Stimulated activated naive CD4-positive, alpha-beta T cell treated with Interleukin-2 at 50 U/mL for 16 hours (primary cell): ENCODE results near the gene DIAPH2.
"Not testable (repeated sequence)": the region's sequence is repeated elsewhere in the genome, so short reads cannot be mapped to it uniquely, and the experiment has no call there.

Source experiments
- DNase-seq: peaks from one replicate; lab custom pipeline; 2025; lab: John Stamatoyannopoulos, UW

DIAPH2 gene

DNA sequence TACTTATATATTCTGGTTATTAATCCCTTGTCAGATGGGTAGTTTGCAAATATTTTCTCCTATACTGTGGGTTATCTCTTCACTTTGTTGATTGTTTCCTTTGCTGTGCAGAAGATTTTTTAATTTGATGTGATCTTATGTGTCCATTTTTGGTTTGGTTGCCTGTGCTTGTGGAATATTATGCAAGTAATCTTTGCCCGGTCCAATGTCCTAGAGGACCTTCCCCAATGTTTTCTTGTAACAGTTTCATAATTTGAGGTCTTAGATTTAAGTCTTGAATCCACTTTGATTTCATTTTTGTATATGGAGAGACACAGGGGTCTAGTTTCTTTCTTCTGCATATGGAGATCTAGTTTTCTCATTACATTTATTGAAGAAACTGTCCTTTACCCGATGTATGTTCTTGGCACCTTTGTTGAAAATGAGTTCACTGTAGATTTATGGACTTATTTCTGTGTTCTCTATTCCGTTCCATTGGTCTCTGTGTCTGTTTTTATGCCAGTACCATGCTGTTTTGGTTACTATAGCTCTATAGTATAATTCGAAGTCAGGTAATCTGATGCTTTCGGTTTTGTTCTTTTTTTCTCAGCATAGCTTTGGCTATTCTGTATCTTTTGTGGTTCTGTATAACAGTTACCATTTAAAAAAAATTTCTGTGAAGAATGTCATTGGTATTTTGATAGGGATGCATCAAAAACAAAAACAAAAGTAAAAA, 34.7 kb downstream of the DIAPH2 start:
- DNase-seq: no peak

DNA sequence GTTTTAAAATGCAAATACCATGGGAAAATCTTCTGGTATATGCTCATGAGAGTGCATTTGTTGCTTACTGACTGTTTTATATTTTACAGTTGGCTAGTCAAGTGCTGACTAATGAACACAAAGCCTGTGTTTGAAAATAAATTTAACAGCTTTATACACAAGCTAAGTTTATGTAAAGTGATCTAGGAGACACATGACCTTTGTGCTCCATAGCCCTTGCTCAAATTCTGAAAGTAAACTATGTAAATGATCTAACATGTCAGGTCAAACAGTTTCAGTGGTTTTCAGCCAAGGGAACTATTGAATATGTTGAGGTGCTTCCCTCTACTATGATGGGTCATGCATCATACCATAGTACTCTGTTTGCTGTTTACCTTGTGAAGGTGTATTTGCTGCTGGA, 36.7 kb downstream of the DIAPH2 start:
- no peak for DNase-seq

DNA sequence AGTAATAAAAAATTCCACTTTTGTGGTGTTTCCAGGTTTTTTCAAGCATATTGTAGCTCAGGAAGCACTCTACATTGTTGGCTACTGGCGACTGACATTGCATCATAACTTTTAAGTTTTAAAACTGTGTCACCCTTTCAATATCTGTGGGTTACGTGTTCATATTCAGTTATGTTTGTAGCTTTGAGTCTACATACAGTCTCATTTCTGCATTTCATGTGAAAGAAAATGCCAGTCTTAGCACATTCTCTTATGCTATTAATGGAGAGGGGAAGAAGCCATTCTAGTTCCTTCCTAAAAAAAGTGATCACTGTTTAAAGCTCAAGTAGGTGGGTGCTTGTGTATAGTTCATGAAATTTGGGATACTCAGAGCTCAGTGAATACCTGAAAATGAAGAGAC, 38.1 kb downstream of the DIAPH2 start:
- DNase-seq: no peak

DNA sequence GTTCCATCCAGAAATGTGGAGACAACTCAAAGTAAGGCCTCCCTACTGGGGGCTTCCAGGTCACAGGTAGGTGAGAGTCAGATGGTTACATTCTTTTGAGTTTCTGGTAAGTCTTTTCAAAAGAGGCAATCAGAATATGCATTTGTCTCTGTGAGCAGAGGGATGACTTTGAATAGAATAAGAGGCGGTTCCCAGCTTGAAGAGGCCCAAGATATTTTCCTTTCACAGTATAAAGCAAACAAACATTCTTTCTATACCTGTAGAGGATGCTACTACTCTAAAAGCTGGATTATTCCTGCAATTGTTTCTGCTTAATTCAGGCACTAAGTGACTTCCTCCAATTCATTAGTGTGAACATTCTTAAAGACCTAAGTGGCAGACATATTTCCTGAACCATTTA, 44.4 kb downstream of the DIAPH2 start:
- DNase-seq: no peak

DNA sequence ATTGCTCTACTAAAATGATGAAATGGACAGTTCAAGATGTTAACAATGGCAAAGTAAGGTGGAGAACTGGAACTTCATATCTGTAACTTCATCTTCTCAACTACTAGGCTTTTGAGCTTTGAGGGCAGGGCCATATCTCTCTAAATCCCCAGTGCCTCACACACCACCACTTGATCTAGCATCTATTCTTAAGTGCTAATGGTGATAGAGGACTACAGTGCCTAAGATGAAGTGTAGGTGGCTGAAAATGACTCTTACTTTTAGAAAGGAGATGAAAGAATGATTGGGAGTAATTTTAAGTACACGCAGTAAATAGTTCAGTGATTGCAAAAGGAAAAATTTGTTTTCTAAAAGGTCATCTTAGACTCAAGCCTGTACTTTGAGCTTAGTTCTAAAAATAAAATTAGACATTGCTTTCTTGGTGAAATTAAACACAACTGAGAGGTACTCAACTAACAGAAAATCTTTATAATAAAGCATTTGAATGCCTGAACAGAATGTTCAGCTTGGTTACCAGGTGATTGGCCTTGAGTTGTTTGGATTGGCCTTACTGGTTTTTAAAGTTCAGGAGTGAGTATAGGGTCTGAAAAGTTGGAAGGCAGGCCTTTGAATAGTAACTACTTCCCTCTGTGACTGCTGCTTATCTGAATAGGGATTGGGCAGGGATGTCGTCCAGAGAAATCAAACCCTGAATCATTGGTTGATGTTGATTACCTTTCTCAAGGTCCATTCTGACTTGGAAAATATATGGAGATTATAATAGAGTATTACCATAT, 45.4 kb downstream of the DIAPH2 start:
- no peak for DNase-seq

DNA sequence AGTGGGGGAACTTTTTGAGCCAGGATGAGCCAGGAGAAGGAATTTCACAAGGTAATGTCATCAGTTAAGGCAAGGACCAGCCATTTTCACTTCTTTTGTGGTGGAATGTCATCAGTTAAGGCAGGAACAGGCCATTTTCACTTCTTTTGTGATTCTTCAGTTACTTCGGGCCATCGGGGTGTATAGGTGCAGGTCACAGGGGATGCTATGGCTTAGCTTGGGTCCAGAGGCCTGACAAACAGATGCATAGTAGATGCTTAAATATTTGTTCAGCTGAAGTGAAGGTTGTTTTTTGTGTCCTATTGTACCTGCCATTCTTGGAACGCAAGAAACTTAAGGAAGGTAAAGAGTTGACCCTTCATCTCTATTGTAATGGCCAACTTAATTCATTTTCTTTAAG, 46.4 kb downstream of the DIAPH2 start:
- DNase-seq: not testable (repeated sequence)

DNA sequence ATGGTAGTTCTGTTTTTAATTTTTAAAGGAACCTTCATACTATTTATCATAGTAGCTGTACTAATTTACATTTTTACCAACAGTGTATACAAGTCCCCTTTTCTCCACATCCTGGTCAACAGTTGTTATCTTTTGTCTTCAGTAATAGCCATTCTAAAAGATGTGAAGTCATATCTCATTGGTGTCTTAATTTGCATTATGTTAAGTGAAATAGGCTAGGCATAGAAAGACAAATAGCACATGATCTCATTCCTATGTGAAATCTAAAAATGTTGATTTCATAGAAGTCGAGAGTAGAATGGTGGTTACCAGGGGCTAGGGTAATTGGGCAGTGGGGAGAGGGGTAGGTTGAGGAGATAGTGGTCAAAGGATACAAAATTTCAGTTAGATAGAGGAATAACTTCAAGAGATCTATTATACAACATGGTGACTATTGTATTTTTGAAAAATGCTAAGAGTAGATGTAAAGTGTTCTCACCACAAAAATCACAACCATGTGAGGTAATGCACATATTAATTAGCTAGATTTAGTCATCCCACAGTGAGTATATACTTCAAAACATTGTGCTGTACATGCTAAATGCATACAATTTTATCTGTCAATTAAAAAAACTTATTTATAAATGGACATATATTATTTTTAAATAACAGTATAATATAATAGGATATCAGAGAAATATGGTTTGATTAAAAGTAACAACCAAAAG, 58.9 kb downstream of the DIAPH2 start:
- no peak for DNase-seq

DNA sequence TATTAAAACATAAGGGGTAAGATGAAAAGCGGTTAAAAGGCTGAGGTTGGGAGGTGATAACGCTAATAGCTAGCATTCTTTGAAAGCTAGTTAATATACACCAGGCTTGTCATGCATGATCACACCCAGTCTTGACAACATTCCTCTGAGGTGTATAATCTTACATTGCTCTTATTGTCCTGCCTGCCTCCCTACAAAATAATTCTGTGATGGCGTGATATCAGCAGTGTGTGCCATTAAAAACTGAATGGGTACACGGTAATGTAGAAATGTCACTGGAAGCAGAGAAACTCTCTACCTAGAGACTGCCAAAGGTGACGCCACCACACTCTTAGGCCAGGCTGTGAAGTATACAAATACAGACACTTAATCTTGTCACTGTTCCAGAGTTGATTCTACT, 68.1 kb downstream of the DIAPH2 start:
- DNase-seq: no peak

DNA sequence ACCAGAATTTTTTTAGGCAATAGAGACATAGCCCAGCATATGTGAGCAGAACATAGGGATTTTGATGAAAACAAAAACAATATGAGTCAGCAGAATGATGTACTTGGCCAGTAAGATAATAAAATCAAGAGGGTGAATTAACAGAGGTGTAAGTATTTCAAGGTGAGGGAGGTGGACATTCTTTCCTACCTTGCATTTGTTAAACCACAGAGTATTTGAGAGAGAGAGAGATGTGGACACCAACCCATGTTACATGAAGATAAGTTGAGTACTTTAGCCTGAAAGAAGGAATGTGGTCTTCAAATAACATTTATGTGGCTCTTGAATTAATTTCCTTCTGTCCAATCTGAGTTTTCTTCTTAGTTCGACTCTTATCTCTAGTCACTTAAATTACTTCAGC, 68.6 kb downstream of the DIAPH2 start:
- DNase-seq: no peak

DNA sequence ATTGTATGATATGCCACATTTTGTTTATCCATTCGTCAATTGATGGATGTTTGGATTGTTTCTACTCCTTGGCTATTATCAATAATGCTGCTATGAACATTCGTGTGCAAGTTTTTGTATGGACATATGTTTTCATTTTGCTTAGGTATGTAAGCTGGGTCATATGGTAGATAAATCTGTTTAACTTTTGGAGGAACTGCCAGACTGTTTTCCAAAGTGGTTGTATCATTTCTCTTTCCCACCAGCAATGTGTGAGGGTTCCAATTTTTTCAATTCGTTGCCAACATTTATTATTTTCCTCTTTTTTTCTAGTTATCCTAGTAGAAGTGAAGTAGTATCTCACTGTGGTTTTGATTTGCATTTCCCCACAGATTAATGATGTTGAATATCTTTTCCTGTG, 71.8 kb downstream of the DIAPH2 start:
- DNase-seq: no peak

DNA sequence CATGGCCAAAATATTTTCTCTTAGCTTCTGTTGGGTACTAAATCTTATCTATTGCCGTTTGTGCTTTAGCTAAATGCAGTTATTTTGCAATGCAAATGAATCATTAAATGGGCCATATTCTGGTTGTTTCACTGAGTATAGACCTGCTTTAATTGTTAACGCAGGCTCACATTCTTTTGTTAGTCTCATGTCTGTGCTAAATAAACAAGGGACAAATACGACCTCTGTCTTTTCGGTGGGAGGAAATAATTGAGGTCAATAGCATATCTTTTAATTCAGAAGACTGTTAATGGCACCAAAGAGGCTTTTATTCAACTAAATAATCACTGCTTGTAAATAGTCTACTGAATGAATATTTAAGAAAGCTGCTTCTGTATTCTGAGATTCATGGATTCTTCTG, 76.9 kb downstream of the DIAPH2 start:
- no peak for DNase-seq

DNA sequence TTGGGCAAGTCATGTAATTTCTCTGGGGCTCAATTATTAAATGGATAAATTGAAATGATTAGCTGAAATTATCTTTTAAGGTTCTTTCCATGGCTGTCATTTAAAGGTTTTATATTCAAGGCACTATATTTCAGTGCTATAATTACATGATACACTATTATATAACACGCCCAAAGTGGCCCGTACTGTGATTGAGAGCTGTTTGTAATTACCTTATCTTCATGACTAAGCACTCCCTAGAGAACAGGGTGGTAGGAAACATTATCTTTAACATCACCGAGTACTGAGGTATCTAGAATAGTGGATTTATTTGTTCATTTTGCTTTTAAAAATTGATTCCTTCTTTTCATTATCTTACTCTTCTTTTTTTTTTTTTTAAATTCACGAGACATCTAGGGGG, 79.0 kb downstream of the DIAPH2 start:
- DNase-seq: no peak

DNA sequence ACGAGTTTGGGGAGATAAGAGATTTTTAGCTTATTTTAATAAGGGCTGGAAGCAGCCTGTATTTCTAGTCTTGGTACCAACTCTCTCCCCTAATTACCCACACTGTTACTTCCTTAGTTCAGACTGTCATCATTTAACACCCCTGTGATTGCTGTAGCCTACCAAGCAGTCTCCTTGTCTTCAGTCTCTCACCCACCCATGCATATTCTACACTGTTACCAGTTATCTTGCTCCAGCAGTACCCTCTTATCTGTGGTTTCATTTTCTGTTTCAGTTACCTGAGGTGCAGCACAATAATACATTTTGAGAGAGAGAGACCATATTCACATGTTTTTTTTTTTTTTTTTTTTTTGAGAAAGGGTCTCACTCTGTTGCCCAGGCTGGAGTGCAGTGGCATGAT, 80.2 kb downstream of the DIAPH2 start:
- DNase-seq: no peak

DNA sequence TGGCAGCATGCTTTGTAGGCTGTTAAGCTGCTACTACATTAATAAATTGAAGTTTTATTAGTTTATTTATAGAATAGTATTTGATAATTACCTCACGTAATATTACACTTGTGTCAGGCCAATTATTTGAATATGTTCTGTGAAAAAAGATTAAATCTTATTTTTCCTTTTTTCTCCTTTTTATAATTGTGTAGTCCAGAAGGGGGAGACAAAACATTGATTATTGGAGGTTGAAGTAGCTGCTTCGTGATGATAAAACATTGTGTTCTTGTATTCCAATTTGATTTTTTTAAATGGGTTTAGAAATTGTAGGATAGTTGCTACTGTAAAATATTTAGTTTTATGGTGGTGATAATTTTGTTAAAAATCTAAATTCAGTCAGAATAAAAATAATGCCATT, 85.7 kb downstream of the DIAPH2 start:
- no peak for DNase-seq

DNA sequence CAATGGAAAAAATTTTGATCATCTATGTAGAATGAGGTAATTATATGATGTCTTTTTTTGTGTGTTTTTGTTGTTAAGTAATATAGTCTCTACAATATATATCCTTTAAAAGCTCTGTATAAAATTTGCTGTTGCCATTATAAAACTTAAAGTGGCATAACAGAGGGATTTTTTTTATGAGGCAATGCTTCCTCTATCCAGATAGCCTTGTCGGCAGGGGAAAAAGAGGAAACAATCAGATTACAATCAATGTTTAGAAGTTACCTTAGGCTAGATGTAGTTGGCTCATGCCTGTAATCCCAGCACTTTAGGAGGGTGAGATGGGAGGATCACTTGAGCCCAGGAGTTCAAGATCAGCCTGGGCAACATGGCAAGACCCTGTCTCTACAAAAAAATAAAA, 86.8 kb downstream of the DIAPH2 start:
- no peak for DNase-seq

DNA sequence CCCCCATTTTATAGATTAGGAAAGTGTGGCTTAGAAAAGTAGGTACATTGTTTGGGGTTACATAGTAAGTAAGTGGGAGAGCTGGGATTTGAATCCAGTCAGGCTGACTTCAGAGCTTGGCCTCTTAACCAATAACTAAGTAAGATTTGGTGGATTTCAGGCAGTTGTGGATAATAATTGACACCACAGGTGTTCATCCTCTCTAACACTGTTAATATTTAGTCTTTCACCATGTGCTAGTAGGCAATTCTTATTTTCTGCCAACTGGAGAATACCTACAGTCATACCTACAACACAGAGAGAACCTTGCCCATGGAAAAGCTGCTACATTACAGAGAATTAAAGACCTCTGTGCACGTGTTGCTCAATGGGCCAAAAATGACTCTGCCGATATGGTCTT, 89.5 kb downstream of the DIAPH2 start:
- DNase-seq: no peak

DNA sequence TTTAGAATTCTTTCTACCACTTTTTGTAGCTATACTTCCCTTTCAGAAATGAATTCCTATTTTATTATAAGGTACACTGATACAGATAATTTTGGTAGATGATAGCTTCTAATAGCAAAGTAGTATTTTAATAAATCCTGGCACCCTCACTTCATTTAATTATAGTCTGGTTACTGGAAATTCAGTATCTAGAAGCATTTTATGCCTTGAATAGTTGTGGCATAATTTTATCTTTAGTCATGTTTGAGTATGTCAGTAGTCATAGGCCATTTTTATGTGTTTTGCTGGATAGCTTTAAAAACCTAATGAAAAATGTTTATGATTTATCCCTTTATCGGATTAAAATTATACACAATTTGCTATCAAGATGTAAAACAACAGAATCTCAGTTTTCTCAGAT, 92.3 kb downstream of the DIAPH2 start:
- no peak for DNase-seq

DNA sequence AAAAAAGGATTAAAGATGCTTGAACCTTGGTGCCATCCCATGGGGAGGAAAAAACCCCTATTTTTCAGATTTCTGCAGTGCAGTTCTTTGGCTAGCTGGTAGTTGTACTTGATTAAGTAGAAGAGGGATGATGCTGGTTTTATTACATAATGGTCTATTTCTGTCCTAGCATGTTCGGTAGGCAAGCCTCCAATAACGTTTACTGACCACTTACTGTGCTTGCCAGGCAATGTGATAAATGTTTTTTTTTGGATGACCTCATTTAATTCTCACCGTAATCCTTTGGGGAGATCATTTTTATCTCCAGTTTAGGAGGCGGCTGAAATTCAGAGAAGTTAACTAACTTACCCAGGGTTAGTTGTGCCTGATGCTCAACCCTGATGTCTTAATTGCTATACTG, 106.9 kb downstream of the DIAPH2 start:
- DNase-seq: no peak

DNA sequence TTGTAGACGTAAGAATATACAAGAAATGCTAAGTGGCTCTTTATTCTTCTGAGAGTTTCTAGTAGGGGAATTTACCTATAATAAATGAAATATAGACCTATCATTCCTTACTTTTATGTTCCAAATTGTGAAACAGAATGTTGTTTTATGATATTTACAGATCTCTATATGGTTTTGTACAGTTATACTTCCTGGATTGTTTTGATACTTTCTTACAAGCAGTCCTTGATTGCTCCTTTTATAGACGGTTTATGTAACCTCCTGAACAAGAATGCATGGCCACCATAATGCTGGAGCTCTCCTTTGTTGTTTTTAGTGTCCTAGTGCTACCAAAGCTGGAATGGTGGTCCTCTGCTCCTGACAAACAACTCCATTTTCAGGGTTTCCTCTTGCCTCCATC, 107.4 kb downstream of the DIAPH2 start:
- no peak for DNase-seq

DNA sequence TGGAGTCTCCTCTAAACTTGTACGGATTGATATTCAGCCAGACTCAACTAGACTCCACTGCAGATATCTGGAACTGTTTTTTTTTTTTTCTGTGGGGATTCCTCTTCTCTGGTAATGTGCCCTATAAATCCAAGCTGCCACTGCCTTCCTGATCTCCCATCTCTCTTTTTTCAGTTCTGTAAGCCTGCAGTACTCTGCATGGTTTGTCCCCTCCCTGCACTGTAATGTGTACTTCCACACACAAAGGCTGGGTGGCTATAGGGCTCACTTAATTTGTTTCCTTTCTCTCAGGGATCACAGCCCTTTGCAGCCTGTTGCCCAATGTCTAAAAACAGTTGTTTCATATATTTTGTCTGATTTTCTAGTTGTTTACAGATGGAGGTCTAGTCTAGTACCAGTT, 114.3 kb downstream of the DIAPH2 start:
- no peak for DNase-seq

DNA sequence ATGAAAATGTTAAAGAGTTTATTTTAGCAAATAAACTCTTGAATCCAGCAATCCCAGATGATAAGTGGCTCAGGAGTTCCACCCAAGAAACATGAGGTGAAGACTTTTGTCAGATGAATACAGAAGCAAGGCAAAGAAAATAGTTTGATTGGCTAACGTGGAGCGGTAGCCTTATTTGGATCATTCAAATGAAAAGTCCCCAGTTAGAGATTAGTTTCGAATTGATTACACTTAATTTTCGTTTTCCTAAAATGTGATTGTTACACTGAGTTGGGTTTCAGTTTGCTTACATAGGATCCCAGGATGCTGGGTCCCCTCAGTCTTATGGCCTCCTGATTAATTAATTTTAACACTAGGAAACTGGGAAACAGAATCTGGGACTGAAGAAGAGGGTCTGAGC, 122.7 kb downstream of the DIAPH2 start:
- DNase-seq: no peak

DNA sequence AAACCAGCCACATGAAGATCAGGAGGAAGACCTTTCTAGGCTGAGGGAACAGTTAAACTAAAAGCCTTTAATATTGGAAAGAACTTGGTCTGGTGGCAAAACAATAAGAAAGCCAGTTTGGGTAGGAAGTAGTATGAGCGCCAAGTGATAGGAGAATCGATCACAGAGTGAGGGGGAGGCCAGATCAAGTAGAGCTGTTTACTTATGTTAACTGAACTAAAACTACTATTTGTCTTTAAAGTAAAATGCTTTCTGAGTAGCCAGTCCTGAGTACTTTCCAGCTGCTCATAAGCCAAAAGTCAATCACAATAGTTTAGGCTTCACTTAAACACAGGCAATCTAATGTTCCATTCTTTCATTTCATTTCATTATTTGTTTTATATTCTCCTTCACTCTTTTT, 136.3 kb downstream of the DIAPH2 start:
- no peak for DNase-seq

DNA sequence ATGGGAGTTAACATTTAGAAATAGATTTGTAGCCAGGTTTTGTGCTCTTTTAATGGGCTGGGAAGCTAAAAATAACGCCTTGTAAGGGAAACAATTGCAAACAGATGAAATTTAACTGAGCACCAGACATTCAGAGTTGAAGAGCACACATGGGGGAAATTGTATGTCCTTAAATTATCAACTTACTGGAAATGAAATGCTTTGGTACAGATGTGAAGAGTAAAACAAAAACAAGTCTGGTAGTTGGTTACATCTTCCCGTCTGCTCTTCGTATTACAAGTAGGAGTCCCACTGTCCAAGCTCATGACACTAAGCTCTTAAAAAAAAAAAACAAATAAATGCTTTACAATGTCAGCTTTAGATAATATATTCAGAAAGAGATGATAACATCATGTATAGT, 139.5 kb downstream of the DIAPH2 start:
- no peak for DNase-seq
